Measurements from ENCODE around the gene ITPR1.

- TF ChIP-seq ELK1 (IDR thresholded peaks at IDR 0.05; ENCODE audit: borderline replicate concordance, low read depth, low read length) (no peak), POLR2A (IDR thresholded peaks at IDR 0.05; ENCODE audit: low read depth, low read length) (no peak), CTCF (conservative IDR thresholded peaks at IDR 0.05; ENCODE audit: low read depth, low read length) (no peak), FOS (IDR thresholded peaks at IDR 0.05; ENCODE audit: low read depth, low read length) (no peak), MAZ (IDR thresholded peaks at IDR 0.05; ENCODE audit: borderline replicate concordance, low read depth, low read length) (no peak), RCOR1 (IDR thresholded peaks at IDR 0.05; ENCODE audit: insufficient replicate concordance, low read length) (no peak), BHLHE40 (IDR thresholded peaks at IDR 0.05; ENCODE audit: low read depth, low read length) (no peak), RAD21 (IDR thresholded peaks at IDR 0.05; ENCODE audit: low read length) (no peak)
These were observed 371.4 kb downstream of the ITPR1 start for GRCh38 chr3:4864503-4864902.
